ENCODE measurements around the gene TMEM69. TPM values are rescaled to one million over a fixed set of nuclear protein-coding genes. Genes with fewer than 3 reads are reported as not detected.
"Not testable (repeated sequence)": the region's sequence is repeated elsewhere in the genome, so short reads cannot be mapped to it uniquely, and the experiment has no call there.

TMEM69 gene
- total RNA-seq, 2 donors from 2014 or later: 21.4 to 23.6 TPM

DNA sequence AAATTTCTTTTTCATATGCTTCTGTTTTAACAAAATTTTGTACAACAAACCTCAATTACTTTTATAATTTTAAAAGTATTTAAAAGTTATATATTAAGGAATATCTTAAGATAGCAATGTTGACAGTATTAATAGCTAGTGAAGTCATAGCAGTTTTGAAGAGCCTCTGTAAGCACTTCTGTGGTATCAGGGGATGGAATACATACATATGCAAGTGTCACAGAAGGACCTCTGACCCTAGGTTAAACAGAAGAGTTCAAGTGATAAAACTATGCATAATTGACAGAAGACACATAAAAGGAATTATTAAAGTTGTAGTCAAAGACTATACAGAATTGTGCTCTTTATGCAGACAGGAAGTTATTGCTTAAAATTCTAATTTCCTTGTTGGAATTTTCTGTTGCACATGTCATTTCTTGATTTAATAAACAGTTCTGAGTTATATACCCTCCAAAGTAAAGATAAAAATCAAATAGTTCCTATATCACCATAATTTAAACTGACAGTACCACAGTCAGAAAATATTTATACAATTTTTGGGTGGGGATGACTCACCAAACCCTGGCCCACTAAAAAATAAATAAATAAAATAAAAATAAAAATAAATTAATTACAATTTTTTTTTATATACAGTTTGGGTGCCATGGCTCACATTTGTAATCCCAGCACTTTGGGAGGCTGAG, 35.4 kb downstream of the TMEM69 start:
- H3K4me3 ChIP-seq: no peak overlapping the region
- H3K9me3 ChIP-seq: no peaks in the 10 kb centered on the region
- H3K36me3 ChIP-seq: peaks cover 5% of the 10 kb centered on the region
- TF ChIP-seq, protein P1, sequence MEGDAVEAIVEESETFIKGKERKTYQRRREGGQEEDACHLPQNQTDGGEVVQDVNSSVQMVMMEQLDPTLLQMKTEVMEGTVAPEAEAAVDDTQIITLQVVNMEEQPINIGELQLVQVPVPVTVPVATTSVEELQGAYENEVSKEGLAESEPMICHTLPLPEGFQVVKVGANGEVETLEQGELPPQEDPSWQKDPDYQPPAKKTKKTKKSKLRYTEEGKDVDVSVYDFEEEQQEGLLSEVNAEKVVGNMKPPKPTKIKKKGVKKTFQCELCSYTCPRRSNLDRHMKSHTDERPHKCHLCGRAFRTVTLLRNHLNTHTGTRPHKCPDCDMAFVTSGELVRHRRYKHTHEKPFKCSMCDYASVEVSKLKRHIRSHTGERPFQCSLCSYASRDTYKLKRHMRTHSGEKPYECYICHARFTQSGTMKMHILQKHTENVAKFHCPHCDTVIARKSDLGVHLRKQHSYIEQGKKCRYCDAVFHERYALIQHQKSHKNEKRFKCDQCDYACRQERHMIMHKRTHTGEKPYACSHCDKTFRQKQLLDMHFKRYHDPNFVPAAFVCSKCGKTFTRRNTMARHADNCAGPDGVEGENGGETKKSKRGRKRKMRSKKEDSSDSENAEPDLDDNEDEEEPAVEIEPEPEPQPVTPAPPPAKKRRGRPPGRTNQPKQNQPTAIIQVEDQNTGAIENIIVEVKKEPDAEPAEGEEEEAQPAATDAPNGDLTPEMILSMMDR (IDR thresholded peaks at IDR 0.05): no peak
- no peaks in the 10 kb centered on the region for H3K27me3 ChIP-seq
- no peak overlapping the region for H3K27ac ChIP-seq
- H3K9ac ChIP-seq (ENCODE audit: low read depth in 2 of 2, low read length in 2 of 2): no peak overlapping the region
- H3K4me1 ChIP-seq: no peaks in the 10 kb centered on the region
- DNase-seq: no peak
- intact Hi-C loops (cut with DNase I): no loop called here

DNA sequence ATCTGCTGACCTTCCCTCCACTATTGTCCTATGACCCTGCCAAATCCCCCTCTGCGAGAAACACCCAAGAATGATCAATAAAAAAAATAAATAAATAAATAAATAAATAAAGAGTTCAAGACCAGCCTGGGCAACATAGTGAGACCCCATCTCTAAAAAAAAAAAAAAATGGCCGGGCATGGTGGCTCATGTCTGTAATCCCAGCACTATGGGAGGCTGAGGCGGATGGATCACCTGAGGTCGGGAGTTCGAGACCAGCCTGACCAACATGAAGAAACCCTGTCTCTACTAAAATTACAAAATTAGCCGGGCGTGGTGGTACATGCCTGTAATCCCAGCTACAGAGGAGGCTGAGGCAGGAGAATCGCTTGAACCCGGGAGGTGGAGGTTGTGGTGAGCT, 38.0 kb downstream of the TMEM69 start:
- H3K9ac ChIP-seq (ENCODE audit: low read depth in 2 of 2, low read length in 2 of 2); H3K9me3 ChIP-seq; H3K4me3 ChIP-seq; H3K36me3 ChIP-seq; H3K27ac ChIP-seq; H3K27me3 ChIP-seq; DNase-seq; H3K4me1 ChIP-seq; intact Hi-C loops (cut with DNase I): not testable (repeated sequence)

DNA sequence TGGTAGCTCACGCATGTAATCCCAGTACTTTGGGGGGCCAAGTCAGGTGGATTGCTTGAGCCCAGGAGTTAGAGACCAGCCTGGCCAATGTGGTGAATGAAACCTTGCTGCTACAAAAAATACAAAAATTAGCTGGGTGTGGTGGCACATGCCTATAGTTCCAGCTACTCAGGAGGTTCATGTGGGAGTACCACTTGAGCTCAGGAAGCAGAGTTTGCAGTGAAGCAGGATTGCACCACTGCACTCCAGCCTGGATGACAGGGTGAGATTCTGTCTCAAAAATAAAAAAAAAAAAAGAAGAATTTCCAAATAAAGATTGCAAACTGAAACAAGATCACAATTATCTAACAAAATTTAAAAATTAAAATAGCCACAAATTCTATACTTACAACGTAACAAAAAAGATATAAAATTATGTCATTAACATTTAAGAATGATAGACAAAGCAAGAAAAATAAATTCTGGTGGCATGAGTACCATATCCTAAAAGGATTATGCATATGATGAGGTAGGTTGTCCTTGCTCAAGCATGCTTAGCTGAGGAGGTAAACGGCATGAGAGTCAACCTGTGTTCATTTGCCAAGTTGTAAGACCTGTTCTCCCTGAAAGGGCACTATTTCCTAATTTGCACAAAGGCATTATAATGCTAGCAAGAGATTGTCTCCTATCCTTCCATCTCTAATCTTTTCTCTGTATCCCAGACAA, 42.2 kb downstream of the TMEM69 start:
- no peaks in the 10 kb centered on the region for H3K36me3 ChIP-seq
- no peaks in the 10 kb centered on the region for H3K27me3 ChIP-seq
- no peak overlapping the region for H3K9ac ChIP-seq (ENCODE audit: low read depth in 2 of 2, low read length in 2 of 2)
- no peaks in the 10 kb centered on the region for H3K9me3 ChIP-seq
- TF ChIP-seq, protein P1 (IDR thresholded peaks at IDR 0.05): no peak
- H3K4me3 ChIP-seq: no peak overlapping the region
- DNase-seq: no peak
- intact Hi-C loops (cut with DNase I): no loop called here
- H3K4me1 ChIP-seq: no peaks in the 10 kb centered on the region
- H3K27ac ChIP-seq: no peak overlapping the region

DNA sequence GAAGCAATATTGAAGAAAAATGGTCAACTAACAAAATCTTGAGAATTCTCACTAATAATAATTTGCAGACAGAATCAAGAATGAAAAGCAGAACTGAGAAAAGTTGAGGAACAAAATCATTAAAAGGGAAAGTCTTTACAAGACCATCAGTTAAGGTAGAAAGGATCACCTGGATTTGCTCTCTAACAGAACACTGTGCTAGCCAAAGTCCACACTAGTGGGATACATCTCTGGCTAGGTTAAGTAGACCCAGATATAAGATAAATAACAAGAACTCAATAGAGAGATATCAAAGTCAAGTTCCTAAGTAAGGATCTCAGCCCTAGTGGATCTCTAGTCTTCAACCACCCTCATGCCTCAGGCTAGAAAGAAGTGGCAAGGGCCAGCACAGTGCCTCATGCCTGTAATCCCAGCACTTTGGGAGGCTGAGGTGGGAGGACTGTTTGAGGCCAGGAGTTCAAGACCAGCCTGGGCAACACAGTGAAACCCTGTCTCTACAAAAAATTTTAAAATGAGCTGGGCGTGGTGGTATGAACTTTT, 42.9 kb downstream of the TMEM69 start:
- TF ChIP-seq, protein P1 (IDR thresholded peaks at IDR 0.05): no peak
- no peak overlapping the region for H3K27ac ChIP-seq

DNA sequence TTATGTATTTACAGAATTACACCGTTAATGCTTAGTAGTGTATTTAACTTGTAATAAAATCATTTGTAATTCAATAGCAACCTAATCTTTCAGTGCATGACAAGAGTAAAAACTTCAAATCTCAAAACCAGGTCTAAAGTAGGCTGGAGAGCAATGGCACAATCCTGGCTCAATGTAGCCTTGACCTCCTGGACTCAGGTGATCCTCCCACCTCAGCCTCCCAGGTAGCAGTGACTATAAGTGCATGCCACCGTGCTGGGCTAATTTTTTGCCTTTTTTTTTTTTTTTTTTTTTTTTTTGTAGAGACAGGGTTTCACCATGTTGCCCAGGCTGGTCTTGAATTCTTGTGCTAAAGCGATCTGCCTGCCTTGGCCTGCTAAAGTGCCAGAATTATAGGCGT, 51.2 kb downstream of the TMEM69 start:
- Histone ChIP-seq H3K27ac (no peak overlapping the region), H3K9me3 (no peaks in the 10 kb centered on the region), H3K4me1 (no peaks in the 10 kb centered on the region), H3K9ac (ENCODE audit: low read depth in 2 of 2, low read length in 2 of 2) (no peak overlapping the region), H3K4me3 (no peak overlapping the region), H3K27me3 (no peaks in the 10 kb centered on the region), H3K36me3 (no peaks in the 10 kb centered on the region)
- DNase-seq: no peak
- TF ChIP-seq, protein P1 (IDR thresholded peaks at IDR 0.05): no peak
- intact Hi-C loops (cut with DNase I): no loop called here

More for the DNA sequence above, 42.9 kb downstream of the TMEM69 start:
- DNase-seq: no peak
- no peak overlapping the region for H3K9ac ChIP-seq (ENCODE audit: low read depth in 2 of 2, low read length in 2 of 2)
- no peaks in the 10 kb centered on the region for H3K36me3 ChIP-seq
- intact Hi-C loops (cut with DNase I): no loop called here
- no peaks in the 10 kb centered on the region for H3K27me3 ChIP-seq
- no peaks in the 10 kb centered on the region for H3K9me3 ChIP-seq
- no peak overlapping the region for H3K4me3 ChIP-seq
- H3K4me1 ChIP-seq: no peaks in the 10 kb centered on the region

DNA sequence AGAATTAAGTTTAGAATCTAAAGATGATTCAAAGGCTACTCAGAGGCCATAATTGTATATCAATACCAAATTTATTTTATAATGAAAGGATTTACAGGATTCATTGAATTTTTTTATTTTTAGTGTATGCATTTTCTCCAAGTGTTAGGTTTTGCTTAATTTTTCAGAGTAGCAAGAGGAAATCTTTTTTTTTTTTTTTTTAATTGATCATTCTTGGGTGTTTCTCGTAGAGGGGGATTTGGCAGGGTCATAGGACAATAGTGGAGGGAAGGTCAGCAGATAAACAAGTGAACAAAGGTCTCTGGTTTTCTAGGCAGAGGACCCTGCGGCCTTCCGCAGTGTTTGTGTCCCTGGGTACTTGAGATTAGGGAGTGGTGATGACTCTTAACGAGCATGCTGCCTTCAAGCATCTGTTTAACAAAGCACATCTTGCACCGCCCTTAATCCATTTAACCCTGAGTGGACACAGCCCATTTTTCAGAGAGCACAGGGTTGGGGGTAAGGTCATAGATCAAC, 51.7 kb downstream of the TMEM69 start:
- H3K9me3 ChIP-seq; DNase-seq; intact Hi-C loops (cut with DNase I); H3K36me3 ChIP-seq; H3K4me3 ChIP-seq; H3K27ac ChIP-seq; H3K9ac ChIP-seq (ENCODE audit: low read depth in 2 of 2, low read length in 2 of 2); H3K27me3 ChIP-seq; H3K4me1 ChIP-seq: not testable (repeated sequence)

Other genes with a start within 250 kb of the TMEM69 start
- gene TESK2, start 197.0 kb upstream of the TMEM69 start, total RNA-seq: 10 to 100 TPM; 11.3 to 15.3 TPM
- 1 to 10 TPM in 1 of 2 donors, under 1 TPM in 1; 0.96 to 2.2 TPM for gene CCDC163, start 188.1 kb upstream of the TMEM69 start, total RNA-seq
- gene MMACHC, start 187.9 kb upstream of the TMEM69 start, total RNA-seq: 10 to 100 TPM in 1 of 2 donors, 1 to 10 TPM in 1; 5.9 to 23.6 TPM
- 100 to 1,000 TPM; 325 to 508 TPM for gene PRDX1, start 166.3 kb upstream of the TMEM69 start, total RNA-seq
- 100 to 1,000 TPM; 203 to 263 TPM for gene AKR1A1, start 137.4 kb upstream of the TMEM69 start, total RNA-seq
- gene NASP, start 104.1 kb upstream of the TMEM69 start, total RNA-seq: 100 to 1,000 TPM in 1 of 2 donors, 10 to 100 TPM in 1; 54.7 to 119 TPM
- 1 to 10 TPM; 1.8 to 2.4 TPM for gene CCDC17, start 64.1 kb upstream of the TMEM69 start, total RNA-seq
- gene GPBP1L1, start 1.6 kb upstream of the TMEM69 start, total RNA-seq: 100 to 1,000 TPM; 157 to 214 TPM
- gene IPP, start 62.5 kb downstream of the TMEM69 start, total RNA-seq: 10 to 100 TPM; 17.7 to 19.2 TPM
- 10 to 100 TPM; 76.3 to 79.1 TPM for gene MAST2, start 115.4 kb downstream of the TMEM69 start, total RNA-seq

Measured in colonic mucosa (tissue), 4 donors.